Stimulated activated CD4-positive, alpha-beta T cell treated with anti-CD3 and anti-CD28 coated beads, Interleukin-2, amount 100 ng/mL, for 48 hours (primary cell): ENCODE data around the gene CBL.

ENCODE experiments used
- DNase-seq, 2 donors: peaks; one replicate each; pipeline ENCODE4 v3.0.0-alpha.2; 2020

The CBL gene

DNA sequence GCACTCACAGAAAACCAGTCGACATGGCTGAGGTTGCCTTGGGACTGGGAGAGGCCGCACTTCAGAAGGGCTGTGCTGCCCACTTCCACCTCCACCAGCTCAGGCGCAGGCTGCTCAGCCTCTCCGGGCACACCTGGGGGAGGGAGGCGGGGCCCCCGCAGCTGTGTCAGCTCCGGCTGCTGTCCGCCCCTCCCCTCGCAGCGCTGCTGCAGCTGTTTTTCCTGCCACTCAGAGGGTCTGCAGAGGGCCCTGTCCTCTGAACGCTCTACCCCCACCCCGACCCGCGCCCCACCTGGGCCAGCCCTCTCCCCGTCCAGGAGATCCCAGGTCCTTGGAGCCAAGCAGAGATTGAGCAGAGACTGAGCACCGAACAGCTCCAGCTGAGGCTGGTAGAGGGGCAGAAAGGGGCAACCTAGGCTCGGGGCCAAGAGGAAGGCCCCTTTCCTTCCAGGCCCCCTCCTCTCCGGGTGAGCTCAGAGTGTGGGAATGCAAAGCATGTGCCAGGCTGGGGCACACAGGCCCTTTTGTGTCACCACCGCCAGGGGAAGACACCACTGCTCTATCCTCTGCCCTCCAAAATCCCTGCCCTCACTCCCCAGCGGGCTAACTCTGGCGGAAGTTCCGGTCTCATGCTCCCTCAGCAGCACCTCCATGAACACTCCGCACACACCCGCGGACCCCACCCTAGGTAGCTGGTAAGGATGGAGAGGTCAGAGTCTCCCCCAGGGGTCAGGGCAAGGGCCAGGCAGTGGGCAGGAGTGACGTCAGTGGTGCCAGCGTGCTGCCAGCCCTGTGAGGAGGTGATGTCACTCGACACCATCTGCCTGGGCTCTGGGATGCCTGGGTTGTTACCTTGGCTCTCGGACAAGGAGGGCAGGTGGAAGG, 109.2 kb downstream of the CBL start:
- DNase-seq = no peak

DNA sequence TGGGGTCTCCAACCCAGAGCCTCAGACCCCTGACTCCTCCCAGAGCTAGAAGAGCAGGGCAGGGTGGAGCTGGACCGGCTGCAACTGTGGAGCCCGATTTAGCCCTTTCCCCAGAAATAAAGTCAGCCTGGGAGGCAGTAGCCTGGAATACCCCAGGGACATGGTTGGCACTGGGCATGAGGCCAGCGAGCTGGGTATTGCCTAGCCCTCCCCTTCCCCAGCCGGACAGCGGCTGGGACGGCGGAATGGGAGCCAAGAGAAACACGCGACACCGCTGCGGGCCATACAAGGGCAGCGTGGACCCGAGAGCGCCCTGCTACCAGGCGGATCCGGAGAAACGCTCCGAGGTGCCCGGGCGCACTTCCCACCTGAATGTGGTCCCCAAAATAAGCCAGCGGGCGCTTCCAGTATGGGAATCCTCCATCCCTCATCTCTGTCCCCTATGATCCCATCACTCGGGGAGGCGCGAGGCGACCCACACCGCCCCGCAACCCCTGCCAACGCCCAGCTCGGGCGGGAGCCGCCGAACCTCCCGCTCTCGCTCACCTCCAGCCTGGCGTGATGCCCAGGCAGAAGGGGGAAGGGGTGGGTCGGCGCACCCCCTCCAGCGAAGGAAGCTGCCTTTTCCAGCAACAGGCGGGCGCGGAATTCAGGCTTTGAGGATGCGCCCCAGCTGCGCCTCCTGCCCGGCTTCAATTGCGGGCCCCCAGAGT, 110.0 kb downstream of the CBL start:
- no peak for DNase-seq

DNA sequence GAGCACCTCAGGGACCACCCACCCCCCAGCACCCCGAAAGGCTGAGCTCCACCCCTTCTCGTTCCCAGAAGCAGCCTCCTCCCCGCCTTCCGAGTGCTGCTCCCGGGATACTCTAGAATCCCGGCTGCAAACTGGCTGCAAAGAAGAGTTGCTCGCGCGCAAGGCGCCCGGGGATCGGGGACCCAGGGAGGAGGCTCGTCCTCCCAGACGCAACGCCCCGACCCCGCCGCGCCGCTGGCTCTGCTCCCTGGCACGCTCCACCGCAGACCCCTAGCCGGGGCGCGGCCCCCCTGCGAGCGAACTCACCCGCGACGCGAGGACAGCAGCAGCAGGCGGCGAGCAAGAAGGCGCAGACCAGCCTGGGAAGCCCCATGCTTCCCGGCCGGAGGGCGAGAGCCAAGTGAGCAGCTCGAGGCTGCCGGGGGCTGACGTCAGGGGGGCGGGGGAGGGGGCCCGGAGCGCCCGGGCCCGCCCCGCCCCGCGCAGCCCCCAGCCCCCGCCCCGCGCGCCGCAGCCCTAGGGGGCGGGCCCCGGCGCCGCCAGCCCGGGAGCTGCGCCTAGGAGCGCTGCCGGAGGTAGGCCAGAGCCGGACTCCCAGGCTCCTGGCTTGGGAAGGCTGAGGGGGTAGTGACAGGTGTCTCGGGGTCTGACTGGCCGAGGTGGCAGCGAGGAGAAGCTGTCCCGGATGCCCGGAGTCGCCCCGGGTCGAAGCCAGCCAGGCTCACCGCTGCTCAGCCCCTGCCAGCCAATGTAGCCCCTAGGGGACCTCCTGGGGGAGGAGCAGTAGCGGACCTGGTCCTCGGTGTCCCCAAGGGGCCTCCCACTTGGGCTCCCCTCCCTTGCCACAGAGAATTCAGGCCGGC, 110.8 kb downstream of the CBL start, which contains the start of gene MCAM:
Gene MCAM (minus strand): TSS at position 402 of the 863 bp plus-strand sequence. CDS start 29 bp downstream, at position 373.
- no peak for DNase-seq

DNA sequence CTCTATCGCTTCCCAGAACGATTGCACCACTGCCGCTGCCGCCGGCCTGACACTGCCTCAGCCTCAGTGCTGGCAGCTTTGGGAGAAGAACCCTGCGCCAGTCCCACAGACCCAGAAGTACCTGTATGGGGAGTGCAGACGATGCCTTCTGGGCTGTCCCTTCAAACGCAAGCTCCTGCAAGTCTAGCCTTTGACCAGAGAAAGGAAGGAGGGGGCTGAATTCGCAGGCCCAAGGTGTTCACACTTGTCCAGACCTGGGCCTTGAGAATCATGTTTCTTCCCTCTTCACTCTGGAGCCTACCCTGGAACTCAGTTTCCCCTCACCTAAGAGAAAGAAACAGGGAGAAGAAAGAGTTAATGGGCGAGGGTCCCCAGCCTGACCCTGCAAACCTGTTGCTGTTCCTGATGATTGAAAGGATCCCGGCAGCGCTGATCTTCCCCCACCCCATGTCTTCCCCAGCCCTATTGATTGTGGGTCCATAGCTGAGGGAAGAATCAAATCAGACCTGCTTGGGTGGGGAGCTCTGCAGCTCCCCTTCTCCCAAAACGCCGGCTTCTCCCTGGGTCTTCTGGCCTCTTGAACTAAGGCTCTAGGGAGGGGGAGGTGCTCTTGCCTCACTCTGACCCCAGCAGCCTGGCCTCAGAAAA, 111.6 kb downstream of the CBL start:
- no peak for DNase-seq

DNA sequence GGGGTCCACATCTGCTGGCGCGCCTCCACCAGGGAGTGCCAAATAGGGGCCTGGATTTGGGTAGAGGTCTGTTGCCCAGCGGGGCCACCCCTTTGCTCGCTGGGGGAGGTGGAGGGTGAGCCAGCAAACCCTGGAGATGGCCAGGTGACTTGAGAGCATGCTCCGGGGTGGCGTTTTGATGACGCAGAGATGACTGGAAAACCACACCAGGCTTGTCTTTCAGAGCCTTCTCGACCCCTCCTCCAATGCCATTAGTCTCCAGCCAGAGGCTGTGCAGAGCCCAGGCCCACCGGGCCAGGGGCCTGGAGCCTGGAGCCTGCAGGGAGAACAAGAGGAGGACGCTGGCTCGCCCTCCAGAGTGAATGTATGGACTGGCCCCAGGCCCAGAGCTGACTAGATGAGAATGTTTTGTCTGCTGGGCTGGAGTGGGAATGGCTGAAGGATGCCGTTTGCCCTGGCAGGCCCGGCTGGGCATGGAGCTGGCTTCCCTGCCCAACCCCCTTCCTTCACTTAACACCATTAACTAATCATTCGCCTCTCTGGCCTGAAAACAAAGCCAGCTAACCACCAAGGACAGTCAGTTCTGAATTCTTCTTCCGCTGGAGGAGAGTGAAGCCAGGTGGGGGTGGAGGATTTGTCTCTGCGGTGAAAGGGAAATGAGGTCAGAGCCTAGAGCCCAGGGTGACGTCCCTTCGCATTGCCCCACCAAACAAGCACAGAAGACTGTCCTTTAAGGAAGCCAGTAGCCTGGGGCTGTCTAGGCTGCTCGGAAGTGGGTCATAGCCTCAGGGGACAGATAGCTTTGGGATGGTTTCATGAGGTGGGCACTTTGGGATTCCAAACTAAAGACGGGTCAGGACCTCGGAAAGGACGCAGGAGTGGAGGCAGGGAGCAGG, 112.3 kb downstream of the CBL start:
- no peak for DNase-seq

DNA sequence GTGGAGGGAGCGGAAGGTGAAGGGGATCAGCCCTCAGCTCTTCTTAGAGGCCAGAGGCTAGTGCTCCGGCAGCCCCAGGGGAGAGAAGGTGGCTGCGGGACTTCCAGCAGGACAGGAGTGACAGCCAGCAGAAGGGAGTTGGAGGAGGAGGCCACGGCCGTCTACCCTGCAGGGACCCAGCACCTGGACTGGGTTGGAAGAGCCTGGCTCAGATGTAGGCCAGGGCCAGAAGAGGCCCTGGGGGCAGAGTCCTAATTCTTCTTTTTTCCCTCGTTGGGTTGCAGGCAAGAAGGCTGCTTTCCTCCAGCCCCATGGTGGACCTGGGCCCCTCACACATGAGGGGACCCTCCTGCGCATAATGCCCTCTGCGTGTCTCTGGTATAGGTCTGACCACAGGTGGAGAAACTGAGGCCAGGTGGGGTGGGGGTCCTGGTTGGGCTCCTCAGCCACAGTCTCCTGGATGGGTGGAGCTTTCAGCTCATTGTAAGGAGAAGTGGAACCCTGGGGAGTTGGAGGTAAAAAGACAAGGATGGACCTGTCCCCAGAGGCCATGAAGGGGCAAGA, 113.1 kb downstream of the CBL start:
- no peak for DNase-seq

DNA sequence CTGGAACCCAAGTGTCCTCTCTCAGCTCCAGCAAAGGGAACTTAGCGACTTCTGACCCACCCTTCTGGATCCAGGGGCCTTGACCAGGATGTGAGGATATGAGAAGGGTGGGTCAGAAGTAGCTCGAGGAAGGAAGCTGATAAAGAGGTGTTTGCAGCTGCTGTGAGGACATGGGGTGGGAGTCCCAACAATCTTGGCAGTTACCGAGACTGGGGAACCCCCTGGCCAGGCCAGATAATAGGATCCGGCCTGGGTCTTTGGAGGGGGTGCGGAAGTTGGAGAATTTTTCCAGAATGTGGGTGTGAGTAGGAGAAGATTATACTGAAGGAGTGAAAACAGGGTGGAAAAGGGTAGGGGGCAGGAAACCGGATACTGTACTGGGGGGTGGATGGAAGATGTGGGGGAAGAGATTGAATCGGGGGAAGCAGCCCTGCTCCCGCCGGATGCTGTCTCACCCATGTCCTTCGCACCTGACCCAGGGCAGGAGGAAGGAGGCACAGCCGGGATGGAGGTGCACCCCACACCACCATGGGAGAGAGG, 113.6 kb downstream of the CBL start:
- DNase-seq = no peak

DNA sequence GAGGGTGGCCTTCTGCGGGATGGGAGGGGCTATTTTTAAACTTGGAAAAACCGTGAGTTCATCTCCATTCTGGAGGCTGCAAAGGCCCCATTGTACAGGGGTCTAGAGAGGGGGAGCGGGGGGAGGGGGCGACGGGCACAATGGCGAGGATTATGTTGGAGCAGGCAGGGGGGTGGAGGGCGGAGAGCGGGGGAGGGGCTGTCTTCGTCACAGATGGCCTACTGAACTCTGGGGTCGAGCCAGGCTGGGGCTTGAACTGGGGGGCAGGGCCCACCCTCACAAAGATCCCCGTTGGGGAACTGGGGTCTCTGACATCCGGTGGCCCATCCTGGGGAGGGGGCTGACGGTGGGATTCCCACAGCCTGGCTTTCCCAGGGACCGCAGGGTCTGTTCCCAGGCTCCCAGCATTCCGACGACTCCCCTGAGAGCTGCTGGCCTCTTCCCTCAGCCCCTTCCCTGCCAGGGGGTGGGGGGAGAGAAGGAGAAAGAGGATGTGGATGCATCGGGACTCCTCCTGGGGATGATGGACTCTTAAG, 114.2 kb downstream of the CBL start:
- DNase-seq = no peak

DNA sequence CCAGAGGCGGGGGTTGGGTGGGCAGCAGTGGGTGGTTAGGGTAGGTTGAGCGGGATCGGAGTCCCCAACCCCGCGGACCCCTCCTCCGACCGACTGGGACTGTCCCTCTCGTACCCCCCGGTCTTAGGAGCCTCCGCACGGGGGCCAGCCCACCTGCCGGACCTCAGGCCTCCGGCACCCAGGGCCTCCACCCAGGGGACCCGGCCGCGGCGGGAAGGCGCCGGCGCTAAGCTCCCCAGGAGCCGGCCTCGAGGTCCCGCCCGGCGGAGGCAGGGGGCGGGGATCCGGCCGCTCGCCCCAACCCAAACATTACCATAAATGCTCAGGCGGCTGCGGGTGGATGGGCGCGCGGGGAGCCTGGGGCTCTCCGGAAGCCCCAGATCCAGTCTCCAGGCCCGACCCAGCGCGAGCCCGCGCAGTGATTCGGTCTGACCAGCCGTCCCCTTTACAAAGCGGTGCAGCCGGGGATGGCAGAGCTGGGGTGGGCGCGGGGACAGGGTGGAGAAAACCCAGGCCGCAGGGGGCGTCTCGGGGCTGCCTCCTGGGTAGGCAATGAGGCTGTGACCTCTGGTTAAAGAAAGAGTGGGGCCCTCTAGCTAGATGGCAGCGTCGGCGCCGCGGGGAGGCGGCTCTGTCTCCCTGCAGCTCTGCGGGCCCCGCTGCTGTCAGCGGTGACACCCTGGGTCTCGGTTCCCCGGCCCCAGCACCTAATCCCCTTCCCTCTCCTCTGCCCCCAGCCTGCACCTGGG, 114.8 kb downstream of the CBL start:
- DNase-seq = peak in 1 of 2 donors; percentile 56

DNA sequence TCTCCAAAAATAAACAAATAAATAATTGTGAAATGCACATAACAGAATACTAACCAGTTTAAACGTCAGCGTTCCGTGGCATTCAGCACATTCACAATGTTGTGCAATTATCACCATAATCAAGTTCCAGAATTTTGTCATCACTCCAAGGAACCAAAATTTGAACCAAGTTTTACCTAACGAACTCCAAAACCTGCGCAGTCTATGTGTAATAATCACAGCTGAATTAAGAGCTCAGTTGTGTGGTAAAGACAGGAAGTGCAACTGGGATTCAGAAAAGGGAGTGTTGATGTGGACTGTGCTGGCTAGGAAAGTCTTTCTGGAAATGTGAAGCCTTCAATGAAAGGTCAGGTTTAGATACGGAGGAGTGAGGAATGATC, 116.2 kb downstream of the CBL start:
- no peak for DNase-seq

DNA sequence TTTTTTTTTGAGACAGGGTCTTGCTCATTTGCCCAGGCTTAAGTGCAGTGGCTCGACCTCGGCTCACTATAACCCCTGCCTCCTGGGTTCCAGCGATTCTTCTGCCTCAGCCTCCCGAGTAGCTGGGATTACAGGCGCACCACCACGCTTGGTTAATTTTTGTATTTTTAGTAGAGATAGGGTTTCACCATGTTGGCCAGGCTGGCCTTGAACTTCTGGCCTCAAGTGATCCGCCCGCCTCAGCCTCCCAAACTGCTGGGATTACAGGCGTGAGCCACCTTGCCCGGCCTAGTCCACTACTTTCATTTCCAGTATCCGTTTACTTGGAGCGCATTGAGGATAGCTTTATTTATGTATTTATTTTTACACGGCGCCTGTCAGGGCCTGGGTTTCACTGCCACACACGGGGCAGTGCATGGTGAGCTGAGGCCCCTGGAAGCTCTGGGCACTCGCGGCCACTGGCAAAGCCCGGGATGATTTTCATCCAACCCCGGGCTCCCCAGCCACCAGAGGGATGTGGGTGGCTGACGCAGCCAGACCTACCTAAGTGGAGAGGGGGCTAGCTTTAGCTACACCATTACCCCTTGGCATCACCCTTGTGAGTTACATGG, 116.9 kb downstream of the CBL start:
- no peak for DNase-seq

DNA sequence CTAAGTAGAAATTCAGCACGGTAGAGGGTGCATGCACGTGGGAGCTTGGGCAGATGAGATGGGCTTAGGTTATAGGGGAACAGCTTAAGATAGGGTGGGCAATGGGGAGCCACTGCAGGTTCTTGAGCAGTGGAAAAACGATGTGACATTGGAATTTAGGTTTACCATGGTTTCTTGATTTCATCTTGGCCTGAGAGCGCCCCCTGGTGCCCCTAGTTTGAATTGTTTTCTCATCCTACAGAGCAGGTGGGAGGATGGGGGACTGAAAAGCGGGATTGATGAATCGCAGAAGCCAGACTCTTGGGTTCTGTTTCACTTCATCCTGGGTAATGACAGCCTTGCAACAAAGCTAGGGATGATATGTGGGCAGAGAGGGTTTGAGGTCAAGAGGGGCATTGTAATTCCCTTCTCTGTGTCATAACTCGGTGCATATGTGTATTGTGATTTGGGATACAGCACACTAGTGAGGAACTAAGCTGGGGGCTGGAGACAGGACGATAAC, 117.4 kb downstream of the CBL start:
- peak; percentile 83 to 87 for DNase-seq

DNA sequence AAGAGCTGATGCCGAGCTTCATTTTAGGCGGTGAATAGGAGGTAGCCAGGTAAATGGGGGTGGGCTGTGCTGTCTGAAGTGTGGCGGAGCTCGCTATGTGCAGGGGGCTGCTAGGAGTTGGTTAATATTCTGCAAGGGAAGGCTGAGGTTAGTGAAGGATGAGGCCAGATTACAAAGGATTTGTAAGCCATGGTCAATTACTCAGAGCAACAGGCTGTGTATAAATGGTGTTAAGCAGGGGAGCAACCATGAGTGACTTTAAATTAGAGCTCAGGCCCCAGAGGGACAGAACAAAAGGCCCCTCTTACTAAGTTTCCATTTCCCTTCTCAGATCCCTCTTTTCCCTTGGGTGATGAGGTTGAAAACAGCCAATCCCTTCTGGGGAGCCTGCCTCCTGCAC, 118.0 kb downstream of the CBL start:
- no peak for DNase-seq

DNA sequence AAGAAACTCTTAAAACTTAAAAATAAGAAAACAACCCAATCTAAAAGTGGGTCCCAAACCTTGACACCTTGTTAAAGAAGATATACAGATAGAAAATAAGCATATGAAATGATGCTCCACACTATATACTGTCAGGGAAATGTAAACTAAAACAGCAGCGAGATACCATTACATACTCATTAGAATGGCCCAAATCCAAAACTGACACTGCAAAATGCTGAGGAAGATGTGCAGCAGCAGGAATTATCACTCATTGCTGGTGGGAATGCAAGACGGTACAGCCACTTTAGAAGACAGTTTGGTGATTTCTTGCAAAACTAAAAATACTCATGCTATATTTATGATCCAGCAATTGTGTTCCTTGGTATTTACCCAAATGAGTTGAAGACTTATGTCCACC, 123.2 kb downstream of the CBL start:
- DNase-seq = no peak

DNA sequence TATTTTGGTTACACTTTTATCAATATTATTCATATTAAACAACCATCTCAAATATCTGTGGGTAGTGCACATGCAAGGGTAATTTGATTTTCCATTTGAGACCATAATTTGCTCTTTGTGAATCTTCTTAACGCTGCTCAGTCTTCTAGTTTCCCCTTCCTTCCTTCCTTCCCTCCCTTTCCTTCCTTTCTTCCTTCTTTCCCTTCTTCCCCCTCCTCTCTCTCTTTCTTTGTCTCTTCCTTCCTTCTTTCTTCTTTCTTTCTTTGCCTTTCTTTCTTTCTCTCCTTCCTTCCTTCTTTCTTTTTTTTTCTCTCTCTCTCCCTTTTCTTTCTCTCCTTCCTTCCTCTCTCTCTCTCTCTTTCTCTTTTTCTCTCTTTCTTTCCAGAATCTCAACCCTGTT, 124.1 kb downstream of the CBL start:
- DNase-seq = no peak

DNA sequence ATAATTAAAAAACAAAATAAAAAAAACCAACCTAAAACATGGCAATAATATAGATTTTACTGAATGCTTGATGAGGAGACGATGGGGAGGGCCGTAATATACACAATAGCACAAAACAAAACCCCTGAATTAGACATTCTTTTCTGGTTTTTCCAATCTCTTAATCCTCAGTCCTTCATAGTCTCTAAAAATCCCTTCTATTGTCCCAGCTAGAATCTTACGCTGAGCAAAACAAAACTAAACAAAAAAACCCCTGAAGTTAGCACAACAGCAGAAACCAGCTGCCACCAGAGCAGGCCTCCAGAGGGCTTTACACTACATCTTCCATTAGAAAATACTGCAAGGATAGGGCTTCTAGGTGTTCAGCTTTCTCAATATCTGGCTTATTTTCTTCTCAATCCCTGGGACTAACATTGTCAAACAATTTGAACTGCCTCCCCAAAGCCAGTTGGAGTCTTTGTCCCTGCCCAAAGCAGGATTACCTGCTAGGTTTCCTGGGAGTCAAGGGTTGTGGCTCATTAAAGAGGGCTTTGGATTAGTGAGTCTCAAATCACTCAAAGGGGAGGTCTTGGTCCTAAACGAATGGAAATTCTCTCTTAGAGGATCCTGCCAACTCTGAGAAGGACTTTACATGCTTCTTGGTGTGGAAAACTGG, 126.1 kb downstream of the CBL start:
- DNase-seq = no peak

DNA sequence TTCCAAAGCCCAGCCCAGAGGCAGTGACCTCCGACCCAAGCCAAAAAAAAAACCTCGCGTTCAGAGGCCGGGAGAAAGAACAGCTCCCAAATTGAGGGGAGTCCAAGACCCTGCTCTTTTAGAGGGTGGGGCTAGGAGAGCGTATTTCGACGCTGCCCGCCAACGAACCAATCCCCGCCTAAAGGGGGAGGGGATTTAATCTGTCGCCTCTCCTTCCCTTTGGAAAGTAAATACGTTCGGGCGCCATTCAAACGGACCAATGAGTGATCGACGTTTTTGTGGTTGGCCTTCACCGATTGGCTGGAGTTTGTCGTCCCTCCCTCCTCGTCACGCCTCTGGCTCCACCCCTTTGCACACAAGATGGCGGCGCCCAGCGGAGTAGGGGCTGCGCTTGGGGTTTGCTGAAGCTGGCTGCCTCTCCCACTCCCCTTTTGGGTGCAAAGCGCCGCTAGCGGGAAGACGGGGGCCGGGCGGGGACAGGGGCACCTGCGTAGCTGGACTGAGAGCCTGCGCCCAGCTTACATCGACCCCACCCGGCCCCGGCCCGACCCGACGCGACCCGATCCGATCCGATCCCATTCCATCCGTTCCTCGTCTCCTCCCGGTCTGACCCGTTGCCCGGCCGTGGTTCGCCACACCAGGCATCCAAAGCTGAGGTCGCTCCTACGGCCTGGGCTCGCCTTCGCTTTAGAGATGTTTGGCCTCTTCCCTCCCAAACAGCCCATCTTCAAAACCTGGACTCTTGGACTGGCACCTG, 128.2 kb downstream of the CBL start, which contains the start of gene RNF26:
Gene RNF26 (plus strand): TSS at position 354 of the 757 bp plus-strand sequence. CDS start 596 bp downstream, outside the sequence.
- DNase-seq = peak; percentile 85 to 90
